ENCODE data around the gene PTPRO.

Gene PTPRO

DNA sequence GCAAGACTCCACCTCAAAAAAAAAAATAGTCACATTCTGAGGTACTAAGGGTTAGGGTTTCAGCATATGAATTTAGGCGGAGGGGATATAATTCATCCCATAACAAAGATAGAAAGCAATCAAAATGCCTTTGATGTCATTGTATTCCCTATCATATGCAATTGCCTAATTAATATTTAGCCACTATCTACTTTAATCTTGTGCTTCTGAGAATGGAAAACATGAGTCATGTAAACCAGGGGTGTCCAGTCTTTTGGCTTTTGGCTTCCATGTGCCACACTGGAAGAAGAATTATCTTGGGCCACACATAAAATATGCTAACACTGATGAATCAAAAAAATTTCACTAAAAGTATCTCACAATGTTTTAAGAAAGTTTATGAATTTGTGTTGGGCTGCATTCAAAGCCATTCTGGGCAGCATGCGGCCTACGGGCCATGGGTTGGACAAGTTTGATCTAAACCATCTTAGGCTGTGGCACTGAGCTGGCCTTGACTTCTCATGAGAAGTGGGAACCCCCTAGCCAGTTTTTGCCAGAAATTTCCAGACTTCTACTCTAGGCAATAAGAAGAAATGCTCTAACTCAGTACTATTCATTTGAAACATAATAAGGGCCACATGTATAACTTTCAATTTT is 219.8 kb downstream of the PTPRO start:
- TF ChIP-seq, protein P1, sequence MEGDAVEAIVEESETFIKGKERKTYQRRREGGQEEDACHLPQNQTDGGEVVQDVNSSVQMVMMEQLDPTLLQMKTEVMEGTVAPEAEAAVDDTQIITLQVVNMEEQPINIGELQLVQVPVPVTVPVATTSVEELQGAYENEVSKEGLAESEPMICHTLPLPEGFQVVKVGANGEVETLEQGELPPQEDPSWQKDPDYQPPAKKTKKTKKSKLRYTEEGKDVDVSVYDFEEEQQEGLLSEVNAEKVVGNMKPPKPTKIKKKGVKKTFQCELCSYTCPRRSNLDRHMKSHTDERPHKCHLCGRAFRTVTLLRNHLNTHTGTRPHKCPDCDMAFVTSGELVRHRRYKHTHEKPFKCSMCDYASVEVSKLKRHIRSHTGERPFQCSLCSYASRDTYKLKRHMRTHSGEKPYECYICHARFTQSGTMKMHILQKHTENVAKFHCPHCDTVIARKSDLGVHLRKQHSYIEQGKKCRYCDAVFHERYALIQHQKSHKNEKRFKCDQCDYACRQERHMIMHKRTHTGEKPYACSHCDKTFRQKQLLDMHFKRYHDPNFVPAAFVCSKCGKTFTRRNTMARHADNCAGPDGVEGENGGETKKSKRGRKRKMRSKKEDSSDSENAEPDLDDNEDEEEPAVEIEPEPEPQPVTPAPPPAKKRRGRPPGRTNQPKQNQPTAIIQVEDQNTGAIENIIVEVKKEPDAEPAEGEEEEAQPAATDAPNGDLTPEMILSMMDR (conservative IDR thresholded peaks at IDR 0.05; ENCODE audit: low read depth, low read length) = no peak
- H4K20me1 ChIP-seq (ENCODE audit: insufficient read depth) = no peaks in the 10 kb centered on the region
- H2AFZ ChIP-seq (ENCODE audit: low read depth) = no peak overlapping the region
- H3K36me3 ChIP-seq (ENCODE audit: insufficient read depth) = no peaks in the 10 kb centered on the region
- no peak overlapping the region for H3K4me2 ChIP-seq
- H3K4me3 ChIP-seq (IDR thresholded peaks at IDR 0.05; ENCODE audit: insufficient read depth, low read depth, low read length) = no peak overlapping the region
- H3K27me3 ChIP-seq (ENCODE audit: insufficient read depth, low read depth) = no peaks in the 10 kb centered on the region
- no peaks in the 10 kb centered on the region for H3K79me2 ChIP-seq (ENCODE audit: insufficient read depth, low read depth)
- no peak overlapping the region for H3K27ac ChIP-seq
- no peak overlapping the region for H3K9ac ChIP-seq
- no peaks in the 10 kb centered on the region for H3K4me1 ChIP-seq (ENCODE audit: low read depth, poor library complexity, severe bottlenecking)

DNA sequence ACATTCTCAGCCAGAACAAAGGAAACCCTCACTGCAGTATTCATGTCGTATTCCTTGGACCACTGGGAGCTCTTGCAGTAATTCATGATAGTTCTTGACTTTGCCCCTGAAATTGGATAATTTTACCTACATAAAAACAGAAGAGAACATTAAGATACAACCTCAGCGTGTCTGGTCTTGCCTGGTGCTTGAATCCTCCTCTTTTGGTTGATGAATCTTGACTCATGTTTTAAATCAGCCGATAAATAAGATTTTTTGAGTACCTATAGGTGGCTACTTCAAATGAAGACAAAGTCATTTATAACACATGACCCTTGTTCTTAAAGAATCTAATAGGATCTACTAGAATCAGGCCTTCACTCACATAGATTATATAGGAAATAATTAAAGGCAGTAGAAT is 221.0 kb downstream of the PTPRO start:
- no peaks in the 10 kb centered on the region for H3K27me3 ChIP-seq (ENCODE audit: insufficient read depth, low read depth)
- no peak overlapping the region for H2AFZ ChIP-seq (ENCODE audit: low read depth)
- H4K20me1 ChIP-seq (ENCODE audit: insufficient read depth) = no peaks in the 10 kb centered on the region
- TF ChIP-seq, protein P1 (conservative IDR thresholded peaks at IDR 0.05; ENCODE audit: low read depth, low read length) = no peak
- H3K27ac ChIP-seq = no peak overlapping the region
- no peaks in the 10 kb centered on the region for H3K4me1 ChIP-seq (ENCODE audit: low read depth, poor library complexity, severe bottlenecking)
- H3K36me3 ChIP-seq (ENCODE audit: insufficient read depth) = no peaks in the 10 kb centered on the region
- H3K9ac ChIP-seq = no peak overlapping the region
- H3K4me3 ChIP-seq (IDR thresholded peaks at IDR 0.05; ENCODE audit: insufficient read depth, low read depth, low read length) = no peak overlapping the region
- H3K4me2 ChIP-seq = no peak overlapping the region
- no peaks in the 10 kb centered on the region for H3K79me2 ChIP-seq (ENCODE audit: insufficient read depth, low read depth)

DNA sequence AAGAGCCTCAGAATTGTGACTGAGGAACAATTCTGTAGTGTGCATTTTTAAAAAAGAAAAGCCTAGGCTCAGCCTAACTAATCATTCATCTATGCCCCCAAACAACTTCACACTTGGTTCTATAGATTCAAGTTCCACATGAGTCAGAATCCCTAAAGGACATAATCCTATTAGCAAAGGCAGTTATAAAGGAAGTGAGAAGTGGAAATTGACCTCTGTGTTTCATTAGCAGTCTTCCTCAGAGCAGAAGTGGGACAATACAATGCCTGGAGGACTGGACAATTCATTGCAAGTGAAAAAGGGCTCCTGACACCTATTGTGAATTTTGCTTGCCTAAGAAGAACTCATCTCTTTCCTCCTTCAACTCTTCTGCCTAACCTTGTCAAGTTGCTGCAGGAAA is 222.3 kb downstream of the PTPRO start:
- no peak overlapping the region for H3K9ac ChIP-seq
- no peaks in the 10 kb centered on the region for H4K20me1 ChIP-seq (ENCODE audit: insufficient read depth)
- H3K4me3 ChIP-seq (IDR thresholded peaks at IDR 0.05; ENCODE audit: insufficient read depth, low read depth, low read length) = no peak overlapping the region
- TF ChIP-seq, protein P1 (conservative IDR thresholded peaks at IDR 0.05; ENCODE audit: low read depth, low read length) = no peak
- no peaks in the 10 kb centered on the region for H3K4me1 ChIP-seq (ENCODE audit: low read depth, poor library complexity, severe bottlenecking)
- no peaks in the 10 kb centered on the region for H3K27me3 ChIP-seq (ENCODE audit: insufficient read depth, low read depth)
- H3K36me3 ChIP-seq (ENCODE audit: insufficient read depth) = no peaks in the 10 kb centered on the region
- no peaks in the 10 kb centered on the region for H3K79me2 ChIP-seq (ENCODE audit: insufficient read depth, low read depth)
- H3K27ac ChIP-seq = no peak overlapping the region
- H2AFZ ChIP-seq (ENCODE audit: low read depth) = no peak overlapping the region
- no peak overlapping the region for H3K4me2 ChIP-seq

DNA sequence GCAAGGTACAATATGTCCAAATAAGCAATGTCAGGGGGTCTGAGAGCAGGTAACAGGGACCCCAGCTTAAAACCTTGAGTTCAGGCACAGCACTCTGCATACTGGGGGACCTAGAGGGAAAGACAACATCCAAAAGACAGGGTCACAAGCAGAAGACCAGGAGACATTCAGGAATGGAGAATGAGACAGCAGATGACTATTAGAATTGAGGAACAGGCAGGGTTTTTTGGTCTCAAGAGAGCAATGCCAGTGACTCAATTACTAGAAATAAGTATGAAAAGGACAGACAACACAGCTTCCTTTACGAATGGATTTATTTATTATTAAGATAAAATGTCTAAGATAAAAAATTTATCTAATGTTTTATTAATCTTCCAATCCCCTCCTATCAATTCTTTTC is 223.0 kb downstream of the PTPRO start:
- Histone ChIP-seq H4K20me1 (ENCODE audit: insufficient read depth) (no peaks in the 10 kb centered on the region), H3K4me3 (IDR thresholded peaks at IDR 0.05; ENCODE audit: insufficient read depth, low read depth, low read length) (no peak overlapping the region), H3K4me2 (no peak overlapping the region), H3K4me1 (ENCODE audit: low read depth, poor library complexity, severe bottlenecking) (no peaks in the 10 kb centered on the region), H3K79me2 (ENCODE audit: insufficient read depth, low read depth) (no peaks in the 10 kb centered on the region), H3K27me3 (ENCODE audit: insufficient read depth, low read depth) (no peaks in the 10 kb centered on the region), H3K27ac (no peak overlapping the region), H3K36me3 (ENCODE audit: insufficient read depth) (no peaks in the 10 kb centered on the region), H3K9ac (no peak overlapping the region), H2AFZ (ENCODE audit: low read depth) (no peak overlapping the region)
- TF ChIP-seq, protein P1 (conservative IDR thresholded peaks at IDR 0.05; ENCODE audit: low read depth, low read length) = no peak
